SK-N-SH (cell line): Measurements from ENCODE around the gene LST1. TPM values are rescaled to one million over a fixed set of nuclear protein-coding genes. Genes with fewer than 3 reads are reported as not detected.

Experiments
- CTCF ChIA-PET: fragments of 300-600, 350-600 bp; formaldehyde crosslinking; extraction: SDS; loops from one replicate; lab custom pipeline; 2021; lab: Yijun Ruan, JAX
- POLR2A ChIA-PET: fragments of 350-600 bp; sonication (Branson Sonifier 250); formaldehyde crosslinking; extraction: SDS; loops from one replicate; lab custom pipeline; 2020; ENCODE audit warnings: antibody characterized with exemption, inconsistent platforms; lab: Yijun Ruan, JAX
- DNase-seq: peaks from one replicate; pipeline ENCODE4 v3.0.0; 2012
- H2AFZ ChIP-seq: fragments of 200-600 bp; sonication (generic); 2 replicates; pipeline ENCODE4 v1.8.1; 2016; ENCODE audit warnings: antibody characterized with exemption, mild to moderate bottlenecking, low read depth
- H3F3A ChIP-seq: fragments of 200-600 bp; sonication (generic); replicated peaks from 2 replicates; pipeline ENCODE3; 2016; ENCODE audit warnings: antibody characterized with exemption, mild to moderate bottlenecking; ENCODE audit not compliant: insufficient read depth
- H3K27ac ChIP-seq, 2 experiments: fragments of 200-500 bp in 1 of 2; fragments of 200-600 bp in 1 of 2; sonication (Bioruptor generic) in 1 of 2; sonication (generic), shearing (Covaris generic) in 1 of 2; 2 replicates each; pipeline versions ENCODE4 v1.5.1 to v1.6.1; 2014 to 2016; ENCODE audit warnings: low read depth in 2 of 2, inconsistent platforms in 1 of 2, low read length in 1 of 2, mild to moderate bottlenecking in 1 of 2, mixed read lengths in 1 of 2
- H3K27me3 ChIP-seq: fragments of 200-600 bp; sonication (generic), shearing (Covaris generic); 2 replicates; pipeline ENCODE4 v1.6.1; 2016; ENCODE audit warnings: mixed run types; ENCODE audit not compliant: insufficient read depth
- H3K36me3 ChIP-seq, 2 experiments: fragments of 200-500 bp in 1 of 2; fragments of 200-600 bp in 1 of 2; sonication (Bioruptor generic) in 1 of 2; sonication (generic) in 1 of 2; replicated peaks in 1 of 2; 2 replicates each; pipeline versions ENCODE3 to v1.5.1; 2014 to 2016; ENCODE audit warnings: low read length in 1 of 2, mild to moderate bottlenecking in 1 of 2; ENCODE audit not compliant: insufficient read depth in 2 of 2, control insufficient read depth in 1 of 2
- H3K4me1 ChIP-seq, 2 experiments: fragments of 200-500 bp in 1 of 2; fragments of 200-600 bp in 1 of 2; sonication (Bioruptor generic) in 1 of 2; sonication (generic), shearing (Covaris generic) in 1 of 2; 2 replicates each; pipeline versions ENCODE4 v1.5.1 to v1.6.1; 2014 to 2016; ENCODE audit warnings: low read depth in 1 of 2, low read length in 1 of 2, mixed run types in 1 of 2; ENCODE audit not compliant: insufficient read depth in 2 of 2, control insufficient read depth in 1 of 2
- H3K4me2 ChIP-seq: fragments of 200-600 bp; sonication (generic), shearing (Covaris generic); 2 replicates; pipeline ENCODE4 v1.6.1; 2017; ENCODE audit warnings: mixed run types
- H3K4me3 ChIP-seq, 2 experiments: fragments of 200-500 bp in 1 of 2; fragments of 200-600 bp in 1 of 2; sonication (Bioruptor generic) in 1 of 2; sonication (generic), shearing (Covaris generic) in 1 of 2; 2 replicates each; pipeline versions ENCODE4 v1.5.1 to v1.8.1; 2014 to 2016; ENCODE audit warnings: low read depth in 2 of 2, inconsistent platforms in 1 of 2, low read length in 1 of 2, mild to moderate bottlenecking in 1 of 2, mixed read lengths in 1 of 2, moderate library complexity in 1 of 2
- H3K79me2 ChIP-seq: fragments of 200-600 bp; sonication (generic); 2 replicates; pipeline ENCODE4 v1.8.1; 2017; ENCODE audit warnings: mild to moderate bottlenecking; ENCODE audit not compliant: insufficient read depth
- H3K9ac ChIP-seq: fragments of 200-600 bp; sonication (generic); 2 replicates; pipeline ENCODE4 v1.6.1; 2017; ENCODE audit warnings: mixed run types
- H3K9me2 ChIP-seq: fragments of 200-600 bp; sonication (generic); 2 replicates; pipeline ENCODE4 v1.6.1; 2017; ENCODE audit warnings: mixed run types
- H3K9me3 ChIP-seq: fragments of 200-600 bp; sonication (generic); 2 replicates; pipeline ENCODE4 v1.6.1; 2017; ENCODE audit warnings: mixed run types, mild to moderate bottlenecking, moderate library complexity
- H4K20me1 ChIP-seq: fragments of 200-600 bp; sonication (generic); 2 replicates; pipeline ENCODE4 v1.6.1; 2017; ENCODE audit warnings: mild to moderate bottlenecking, mixed run types; ENCODE audit not compliant: insufficient read depth
- CHD2 ChIP-seq: fragments of 150-350 bp; IDR thresholded peaks from 2 replicates; pipeline ENCODE4 v1.6.1; 2018; ENCODE audit warnings: low read length; ENCODE audit not compliant: partially characterized antibody
- CTCF ChIP-seq: fragments of 200-600 bp; sonication (generic); IDR thresholded peaks from 2 replicates; pipeline ENCODE4 v1.6.1; 2017; ENCODE audit warnings: antibody characterized with exemption, mild to moderate bottlenecking, moderate library complexity
- ELF1 ChIP-seq: IDR thresholded peaks from 2 replicates; pipeline ENCODE4 v1.4.0; 2012
- EZH2phosphoT487 ChIP-seq: fragments of 200-600 bp; sonication (generic); IDR thresholded peaks from 2 replicates; pipeline ENCODE4 v1.6.1; 2017; ENCODE audit warnings: low read depth, mixed run types, mild to moderate bottlenecking, antibody characterized with exemption, moderate library complexity, borderline replicate concordance
- FOXJ3 ChIP-seq: sonication (generic); formaldehyde crosslinking; IDR thresholded peaks from 2 replicates; pipeline ENCODE4 v1.5.1; 2020; ENCODE audit warnings: mild to moderate bottlenecking, missing genetic modification reagents
- GABPA ChIP-seq: IDR thresholded peaks from 2 replicates; pipeline ENCODE4 v1.4.0; 2012; ENCODE audit warnings: low read depth, mild to moderate bottlenecking
- MAX ChIP-seq: IDR thresholded peaks from 2 replicates; pipeline ENCODE4 v1.4.0; 2012; ENCODE audit warnings: low read depth
- MXI1 ChIP-seq: IDR thresholded peaks from 2 replicates; pipeline ENCODE4 v1.6.1; 2012; ENCODE audit warnings: mild to moderate bottlenecking, low read depth, low read length, improper control_type of control experiment
- POLR2AphosphoS5 ChIP-seq: IDR thresholded peaks from 2 replicates; pipeline ENCODE4 v1.6.1; 2012; ENCODE audit warnings: low read depth, low read length
- RAD21 ChIP-seq: IDR thresholded peaks from 2 replicates; pipeline ENCODE4 v1.6.1; 2012; ENCODE audit warnings: mild to moderate bottlenecking, low read length
- RCOR1 ChIP-seq: fragments of 150-350 bp; IDR thresholded peaks from 2 replicates; pipeline ENCODE4 v1.6.1; 2017; ENCODE audit warnings: antibody characterized with exemption, low read length
- RFX5 ChIP-seq: IDR thresholded peaks from 2 replicates; pipeline ENCODE4 v1.6.1; 2012; ENCODE audit warnings: mild to moderate bottlenecking, improper control_type of control experiment, low read length
- SIN3A ChIP-seq: IDR thresholded peaks from 2 replicates; pipeline ENCODE4 v1.6.1; 2012; ENCODE audit warnings: low read depth, mild to moderate bottlenecking, low read length, moderate library complexity, borderline replicate concordance
- SMC3 ChIP-seq: IDR thresholded peaks from 2 replicates; pipeline ENCODE4 v1.6.1; 2012; ENCODE audit warnings: low read depth, low read length, improper control_type of control experiment
- TAF1 ChIP-seq: IDR thresholded peaks from 2 replicates; pipeline ENCODE4 v1.6.1; 2012; ENCODE audit warnings: low read depth, mild to moderate bottlenecking, low read length, moderate library complexity, borderline replicate concordance
- TCF12 ChIP-seq: IDR thresholded peaks from 2 replicates; pipeline ENCODE4 v1.4.0; 2012
- YY1 ChIP-seq: IDR thresholded peaks from 2 replicates; pipeline ENCODE4 v1.4.0; 2012; ENCODE audit warnings: low read depth, mild to moderate bottlenecking
- WGBS: methylation state at CpG from one replicate; pipeline ENCODE4 v1.1.6; 2017; ENCODE audit warnings: low lambda C conversion rate; 5-methylcytosine and 5-hydroxymethylcytosine counted together
- polyA plus RNA-seq, 3 experiments: library from polyadenylated mRNA; depleted of rRNA; stranded (reverse); fragments of >200 nt; gene quantifications; 2 replicates each; pipeline ENCODE4 v1.2.3, GENCODE V29; 2012
- TF ChIP-seq, protein P1 (sequence below): IDR thresholded peaks from 2 replicates; pipeline ENCODE4 v1.4.0; 2012; ENCODE audit warnings: low read depth, borderline replicate concordance
- TF ChIP-seq, protein P2 (sequence below): fragments of 150-350 bp; IDR thresholded peaks from 2 replicates; pipeline ENCODE4 v1.6.1; 2017; ENCODE audit warnings: antibody characterized with exemption, low read length, low read depth, borderline replicate concordance
- TF ChIP-seq, protein P3 (sequence below): IDR thresholded peaks from 2 replicates; pipeline ENCODE4; 2012

The LST1 gene
- polyA plus RNA-seq, 1 of the 3 experiments (the other 2 are of a cell fraction): not detected

GRCh38 chr6:31546339-31546957, 39.6 kb upstream of the LST1 start, which contains the start of gene ATP6V1G2:
Gene ATP6V1G2 (minus strand): TSS chr6:31546608. CDS start chr6:31546559, 49 bp downstream.
- Histone ChIP-seq H2AFZ (peak within 1 kb of the TSS; percentile 87), H3K27me3 (no peaks in the 10 kb centered on the region), H3K36me3 (peaks cover 5 to 19% of the 10 kb centered on the region in 2 experiments), H3K9me2 (no peaks in the 10 kb centered on the region), H3K9me3 (no peaks in the 10 kb centered on the region), H3F3A (peaks cover 18% of the 10 kb centered on the region), H3K79me2 (peaks cover 50% of the 10 kb centered on the region), H3K27ac (peak within 1 kb of the TSS; percentile 68 to 74)
- CTCF ChIA-PET: interaction anchor here (0.5 to 11.9 kb wide), 39 partner anchors 9 to 644 kb away, joined by 3 to 301 read pairs (median 4); partner anchors contain the start of genes DXO, EHMT2, GPANK1 and LST1
- DNase-seq: peak; percentile 78
- WGBS: 11% methylated on average over 11 of the region's 11 CpGs
- POLR2A ChIA-PET: interaction anchor here (0.7 to 2.4 kb wide), 6 partner anchors 8 to 1425 kb away, joined by 3 to 18 read pairs (median 4); partner anchors contain the start of gene DDAH2
- TF ChIP-seq ELF1: no peak
- TF ChIP-seq FOXJ3 (CRISPR knock-in tag): no peak
- peak; percentile 89 for TF ChIP-seq SMC3
- TF ChIP-seq CTCF: peak; percentile 98
- peak; percentile 72 for TF ChIP-seq RCOR1
- TF ChIP-seq MXI1: peak; percentile 90
- TF ChIP-seq POLR2AphosphoS5: 0 out of 2 replicates have a peak, but pooled peaks have one; percentile 23
- TF ChIP-seq, protein P1, sequence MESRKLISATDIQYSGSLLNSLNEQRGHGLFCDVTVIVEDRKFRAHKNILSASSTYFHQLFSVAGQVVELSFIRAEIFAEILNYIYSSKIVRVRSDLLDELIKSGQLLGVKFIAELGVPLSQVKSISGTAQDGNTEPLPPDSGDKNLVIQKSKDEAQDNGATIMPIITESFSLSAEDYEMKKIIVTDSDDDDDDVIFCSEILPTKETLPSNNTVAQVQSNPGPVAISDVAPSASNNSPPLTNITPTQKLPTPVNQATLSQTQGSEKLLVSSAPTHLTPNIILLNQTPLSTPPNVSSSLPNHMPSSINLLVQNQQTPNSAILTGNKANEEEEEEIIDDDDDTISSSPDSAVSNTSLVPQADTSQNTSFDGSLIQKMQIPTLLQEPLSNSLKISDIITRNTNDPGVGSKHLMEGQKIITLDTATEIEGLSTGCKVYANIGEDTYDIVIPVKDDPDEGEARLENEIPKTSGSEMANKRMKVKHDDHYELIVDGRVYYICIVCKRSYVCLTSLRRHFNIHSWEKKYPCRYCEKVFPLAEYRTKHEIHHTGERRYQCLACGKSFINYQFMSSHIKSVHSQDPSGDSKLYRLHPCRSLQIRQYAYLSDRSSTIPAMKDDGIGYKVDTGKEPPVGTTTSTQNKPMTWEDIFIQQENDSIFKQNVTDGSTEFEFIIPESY: no peak
- peak; percentile 33 for TF ChIP-seq TAF1
- peak; percentile 99 for TF ChIP-seq RAD21
- no peak for TF ChIP-seq EZH2phosphoT487
- peak; percentile 41; the same call in 1 of the 2 replicates for TF ChIP-seq YY1
- peak; percentile 70 for TF ChIP-seq GABPA
- TF ChIP-seq, protein P2, sequence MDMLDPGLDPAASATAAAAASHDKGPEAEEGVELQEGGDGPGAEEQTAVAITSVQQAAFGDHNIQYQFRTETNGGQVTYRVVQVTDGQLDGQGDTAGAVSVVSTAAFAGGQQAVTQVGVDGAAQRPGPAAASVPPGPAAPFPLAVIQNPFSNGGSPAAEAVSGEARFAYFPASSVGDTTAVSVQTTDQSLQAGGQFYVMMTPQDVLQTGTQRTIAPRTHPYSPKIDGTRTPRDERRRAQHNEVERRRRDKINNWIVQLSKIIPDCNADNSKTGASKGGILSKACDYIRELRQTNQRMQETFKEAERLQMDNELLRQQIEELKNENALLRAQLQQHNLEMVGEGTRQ: 0 out of 2 replicates have a peak, but pooled peaks have one; percentile 26
- TF ChIP-seq MAX: peak; percentile 72
- no peak; the same call in 1 of the 2 replicates for TF ChIP-seq RFX5
- peak; percentile 93 for TF ChIP-seq CHD2
- TF ChIP-seq, protein P3, sequence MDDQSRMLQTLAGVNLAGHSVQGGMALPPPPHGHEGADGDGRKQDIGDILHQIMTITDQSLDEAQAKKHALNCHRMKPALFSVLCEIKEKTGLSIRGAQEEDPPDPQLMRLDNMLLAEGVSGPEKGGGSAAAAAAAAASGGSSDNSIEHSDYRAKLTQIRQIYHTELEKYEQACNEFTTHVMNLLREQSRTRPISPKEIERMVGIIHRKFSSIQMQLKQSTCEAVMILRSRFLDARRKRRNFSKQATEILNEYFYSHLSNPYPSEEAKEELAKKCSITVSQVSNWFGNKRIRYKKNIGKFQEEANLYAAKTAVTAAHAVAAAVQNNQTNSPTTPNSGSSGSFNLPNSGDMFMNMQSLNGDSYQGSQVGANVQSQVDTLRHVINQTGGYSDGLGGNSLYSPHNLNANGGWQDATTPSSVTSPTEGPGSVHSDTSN: peak; percentile 67
- peak; percentile 27; the same call in 1 of the 2 replicates for TF ChIP-seq TCF12
- peak; percentile 79; the same call in 1 of the 2 replicates for TF ChIP-seq SIN3A
- TF ChIP-seq, all 33 proteins: peak for 15
- Histone ChIP-seq H3K4me1 (peaks cover 8 to 11% of the 10 kb centered on the region in 2 experiments; a peak in 3 of 4 replicates), H4K20me1 (no peaks in the 10 kb centered on the region), H3K4me3 (peak within 1 kb of the TSS; percentile 52 to 77), H3K4me2 (peak within 1 kb of the TSS; percentile 92), H3K9ac (peak within 1 kb of the TSS; percentile 88)
